Stomach (tissue), 9 donors: ENCODE data around the gene CNTN6. TPM values are rescaled to one million over a fixed set of nuclear protein-coding genes. Genes with fewer than 3 reads are reported as not detected.
A peak's percentile ranks its signal among the peaks of the same experiment; 100 is the strongest.
"Not testable (repeated sequence)": the region's sequence is repeated elsewhere in the genome, so short reads cannot be mapped to it uniquely, and the experiment has no call there.

Experiments
- DNase-seq, 2 donors: peaks; one replicate each; pipeline versions ENCODE4 v3.0.0 to v3.0.0-alpha.2; 2013 to 2019
- H3K27ac ChIP-seq, 5 donors: fragments of 200-600 bp in 4 of 5; sonication (generic) in 4 of 5; one replicate each; pipeline ENCODE4 v1.5.1; 2013 to 2019; ENCODE audit warnings: mild to moderate bottlenecking in 1 of 5, moderate library complexity in 1 of 5
- H3K27me3 ChIP-seq, 3 donors: fragments of 200-600 bp; sonication (generic); one replicate each; pipeline ENCODE4 v1.5.1; 2017 to 2019; ENCODE audit warnings: mixed run types in 1 of 3
- H3K36me3 ChIP-seq, 4 donors: fragments of 200-600 bp; sonication (generic); 1 replicate in 3 of 4; 2 replicates in 1 of 4; pipeline ENCODE4 v1.5.1; 2016 to 2019
- H3K4me1 ChIP-seq, 4 donors: fragments of 200-600 bp; sonication (generic); one replicate each; pipeline ENCODE4 v1.5.1; 2016 to 2019
- H3K4me3 ChIP-seq, 4 donors: fragments of 200-600 bp; sonication (generic) in 3 of 4; one replicate each; pipeline ENCODE4 v1.5.1; 2016 to 2019; ENCODE audit warnings: mild to moderate bottlenecking in 1 of 4
- H3K9me3 ChIP-seq, 4 donors: fragments of 200-600 bp; sonication (generic); one replicate each; pipeline ENCODE4 v1.5.1; 2016 to 2019
- CTCF ChIP-seq, 7 experiments: fragments of 450-650 bp in 4 of 7; fragments of 200-600 bp in 3 of 7; sonication (generic) in 3 of 7; IDR thresholded peaks; one replicate each; pipeline ENCODE4 v1.5.1; 2016 to 2019; ENCODE audit warnings: antibody characterized with exemption in 7 of 7, control low read depth in 2 of 7, mild to moderate bottlenecking in 1 of 7
- EP300 ChIP-seq: sonication (generic); formaldehyde crosslinking; IDR thresholded peaks from one replicate; pipeline ENCODE4 v1.6.1; 2017; ENCODE audit warnings: antibody characterized with exemption
- POLR2A ChIP-seq, 4 donors: fragments of 450-650 bp; IDR thresholded peaks; one replicate each; pipeline ENCODE4 v1.6.1; 2016; ENCODE audit warnings: antibody characterized with exemption in 4 of 4, control low read depth in 2 of 4, mild to moderate bottlenecking in 1 of 4, moderate library complexity in 1 of 4
- POLR2AphosphoS5 ChIP-seq, 3 donors: sonication (generic); formaldehyde crosslinking; IDR thresholded peaks; one replicate each; pipeline ENCODE4 v1.6.1; 2016; ENCODE audit warnings: antibody characterized with exemption in 3 of 3
- WGBS, 5 donors: extraction: QIAGEN DNeasy Blood & Tissue Kit in 3 of 5; methylation state at CpG; one replicate each; pipeline versions ENCODE4 v1.1.5 to v1.1.7; 2013 to 2018; 5-methylcytosine and 5-hydroxymethylcytosine counted together
- intact Hi-C: fragments of 100-400 bp; cut with DNase I; formaldehyde crosslinking; loops from one replicate; pipeline ENCODE4 v1.15.1; 2023; ENCODE audit warnings: low total_unique reads
- polyA plus RNA-seq, 3 donors: library from polyadenylated mRNA; stranded (reverse); fragments of 200-250 nt; gene quantifications; one replicate each; pipeline ENCODE4 v1.2.3, GENCODE V29; 2013
- total RNA-seq, 5 donors: library from RNA; depleted of rRNA; stranded (reverse); fragments of >200 nt; gene quantifications; one replicate each; pipeline versions ENCODE4 v1.1.0 to v1.2.3, GENCODE V29; 2014 to 2016
- donor health status: healthy with polysubstance abuse.
- donor health status: Bipolar disorder and iron deficiency.
- donor health status: healthy.

The CNTN6 gene
- total and polyA plus RNA-seq, 8 donors, result 2.2 TPM; not detected in 7

- intact Hi-C loops, result no loop called here
- DNase-seq, result no peak
Observed at GRCh38 chr3:1374471-1374870, 281.6 kb downstream of the CNTN6 start.

DNA sequence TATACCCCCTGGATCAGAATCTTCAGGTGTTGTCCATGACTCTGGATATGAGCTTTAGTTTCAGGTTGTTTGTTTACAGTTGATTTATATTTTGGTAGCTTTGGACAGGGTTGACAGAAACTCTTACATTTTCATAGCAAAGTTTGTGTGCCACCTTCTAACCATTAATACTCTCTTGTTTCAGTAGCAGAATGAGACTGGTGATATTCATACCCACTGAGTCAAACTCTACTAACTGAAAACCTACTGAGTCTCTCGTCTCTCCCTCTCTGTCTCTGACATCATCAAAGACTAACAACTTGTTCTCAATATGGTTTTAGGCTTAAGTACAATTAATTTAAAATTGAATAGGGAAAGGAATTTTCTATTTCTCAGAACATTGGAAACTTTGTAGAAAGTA lies 282.3 kb downstream of the CNTN6 start:
- no peak for TF ChIP-seq POLR2AphosphoS5 (IDR thresholded peaks at IDR 0.05)
- TF ChIP-seq CTCF (IDR thresholded peaks at IDR 0.05), result no peak
- no peak for TF ChIP-seq EP300
- no peak for TF ChIP-seq POLR2A (IDR thresholded peaks at IDR 0.05)
- Histone ChIP-seq H3K27me3 (no peaks in the 10 kb centered on the region), H3K4me3 (no peak overlapping the region), H3K36me3 (no peaks in the 10 kb centered on the region), H3K27ac (no peak overlapping the region), H3K9me3 (peaks cover 0 to 8% (median 0%) of the 10 kb centered on the region in 4 donors), H3K4me1 (no peaks in the 10 kb centered on the region)
- no peak for DNase-seq
- WGBS, 5 donors, result 57 to 74% (median 68%) methylated on average over 1 of the region's 1 CpG
- intact Hi-C loops, result no loop called here

More at GRCh38 chr3:1374471-1374870, 281.6 kb downstream of the CNTN6 start:
- Histone ChIP-seq H3K36me3 (no peaks in the 10 kb centered on the region), H3K9me3 (peaks cover 0 to 9% (median 0%) of the 10 kb centered on the region in 4 donors), H3K27me3 (no peaks in the 10 kb centered on the region), H3K4me1 (no peaks in the 10 kb centered on the region), H3K4me3 (no peak overlapping the region), H3K27ac (no peak overlapping the region)
- TF ChIP-seq CTCF (IDR thresholded peaks at IDR 0.05), result no peak
- TF ChIP-seq EP300, result no peak
- TF ChIP-seq POLR2AphosphoS5 (IDR thresholded peaks at IDR 0.05), result no peak
- TF ChIP-seq POLR2A (IDR thresholded peaks at IDR 0.05), result no peak
- 55 to 70% (median 61%) methylated on average over 2 of the region's 2 CpGs for WGBS, 5 donors

GRCh38 chr3:1380926-1381646 lies 288.3 kb downstream of the CNTN6 start:
- Histone ChIP-seq H3K4me3 (no peak overlapping the region), H3K9me3 (no peaks in the 10 kb centered on the region), H3K4me1 (no peaks in the 10 kb centered on the region), H3K27me3 (no peaks in the 10 kb centered on the region), H3K36me3 (no peaks in the 10 kb centered on the region), H3K27ac (no peak overlapping the region)
- TF ChIP-seq EP300 (no peak), POLR2AphosphoS5 (IDR thresholded peaks at IDR 0.05) (no peak), CTCF (IDR thresholded peaks at IDR 0.05) (no peak), POLR2A (IDR thresholded peaks at IDR 0.05) (no peak)
- DNase-seq, result peak in 1 of 2 donors; percentile 9
- 67 to 81% (median 74%) methylated on average over 8 of the region's 8 CpGs for WGBS, 5 donors
- intact Hi-C loops, result no loop called here

GRCh38 chr3:1381647-1382036 lies 288.8 kb downstream of the CNTN6 start:
- H3K4me1 ChIP-seq, result no peaks in the 10 kb centered on the region
- no peak for DNase-seq
- H3K27ac ChIP-seq, result no peak overlapping the region
- peaks cover 0 to 3% (median 0%) of the 10 kb centered on the region in 4 donors for H3K9me3 ChIP-seq
- H3K36me3 ChIP-seq, result no peaks in the 10 kb centered on the region
- TF ChIP-seq POLR2AphosphoS5 (IDR thresholded peaks at IDR 0.05) (no peak), EP300 (no peak), CTCF (IDR thresholded peaks at IDR 0.05) (no peak), POLR2A (IDR thresholded peaks at IDR 0.05) (no peak)
- whole genome bisulfite sequencing, 5 donors, result 65 to 77% (median 74%) methylated on average over 5 of the region's 5 CpGs
- intact Hi-C loops, result no loop called here
- no peak overlapping the region for H3K4me3 ChIP-seq
- H3K27me3 ChIP-seq, result no peaks in the 10 kb centered on the region

DNA sequence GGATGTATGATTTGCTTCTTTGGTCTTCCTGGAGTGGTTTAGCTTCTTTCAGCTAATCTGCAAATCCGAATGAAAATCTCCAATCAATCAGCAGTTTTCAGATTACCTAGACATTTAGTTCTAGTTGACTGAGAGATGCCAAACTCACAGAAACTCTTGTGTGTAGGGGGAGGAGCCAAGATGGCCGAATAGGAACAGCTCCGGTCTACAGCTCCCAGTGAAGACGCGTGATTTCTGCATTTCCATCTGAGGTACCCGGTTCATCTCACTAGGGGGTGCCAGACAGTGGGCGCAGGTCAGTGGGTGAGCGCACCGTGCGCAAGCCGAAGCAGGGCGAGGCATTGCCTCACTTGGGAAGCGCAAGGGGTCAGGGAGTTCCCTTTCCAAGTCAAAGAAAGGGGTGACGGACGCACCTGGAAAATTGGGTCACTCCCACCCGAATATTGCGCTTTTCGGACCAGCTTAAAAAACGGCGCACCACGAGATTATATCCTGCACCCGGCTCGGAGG lies 294.6 kb downstream of the CNTN6 start:
- H3K27me3 ChIP-seq, H3K9me3 ChIP-seq, DNase-seq, H3K36me3 ChIP-seq, intact Hi-C loops, H3K27ac ChIP-seq, H3K4me1 ChIP-seq, H3K4me3 ChIP-seq: not testable (repeated sequence)
- WGBS, 5 donors, result 86 to 94% (median 89%) methylated on average over 15 to 23 of the region's 23 CpGs
